Neural cell (in vitro differentiated cells): ENCODE results near the gene ARSI.

Experiments
- CTCF ChIP-seq: fragments of 450-650 bp; IDR thresholded peaks from 2 replicates; pipeline ENCODE4 v1.5.1; 2014; ENCODE audit warnings: antibody characterized with exemption, mild to moderate bottlenecking, moderate library complexity; ENCODE audit not compliant: poor library complexity, severe bottlenecking
- EP300 ChIP-seq: fragments of 450-650 bp; conservative IDR thresholded peaks from 2 replicates; pipeline ENCODE4 v1.6.1; 2014; ENCODE audit warnings: antibody characterized with exemption, mild to moderate bottlenecking, moderate library complexity; ENCODE audit not compliant: poor library complexity, severe bottlenecking
- EZH2 ChIP-seq: fragments of 200-600, 300-800 bp; shearing (Covaris generic), sonication (generic); IDR thresholded peaks from 2 replicates; pipeline ENCODE4 v1.6.1; 2014; ENCODE audit warnings: antibody characterized with exemption, low read length, borderline replicate concordance, mild to moderate bottlenecking; ENCODE audit not compliant: insufficient read depth, poor library complexity, severe bottlenecking
- MXI1 ChIP-seq: fragments of 450-650 bp; conservative IDR thresholded peaks from 2 replicates; pipeline ENCODE4 v1.6.1; 2014; ENCODE audit warnings: antibody characterized with exemption, mild to moderate bottlenecking; ENCODE audit not compliant: poor library complexity, severe bottlenecking
- POLR2AphosphoS5 ChIP-seq: IDR thresholded peaks from 2 replicates; pipeline ENCODE4 v1.6.1; 2012
- RAD21 ChIP-seq: fragments of 450-650 bp; conservative IDR thresholded peaks from 2 replicates; pipeline ENCODE4 v1.6.1; 2014; ENCODE audit warnings: antibody characterized with exemption, mild to moderate bottlenecking, moderate library complexity
- TAF1 ChIP-seq: IDR thresholded peaks from 2 replicates; pipeline ENCODE4 v1.6.1; 2012; ENCODE audit warnings: low read depth

DNA sequence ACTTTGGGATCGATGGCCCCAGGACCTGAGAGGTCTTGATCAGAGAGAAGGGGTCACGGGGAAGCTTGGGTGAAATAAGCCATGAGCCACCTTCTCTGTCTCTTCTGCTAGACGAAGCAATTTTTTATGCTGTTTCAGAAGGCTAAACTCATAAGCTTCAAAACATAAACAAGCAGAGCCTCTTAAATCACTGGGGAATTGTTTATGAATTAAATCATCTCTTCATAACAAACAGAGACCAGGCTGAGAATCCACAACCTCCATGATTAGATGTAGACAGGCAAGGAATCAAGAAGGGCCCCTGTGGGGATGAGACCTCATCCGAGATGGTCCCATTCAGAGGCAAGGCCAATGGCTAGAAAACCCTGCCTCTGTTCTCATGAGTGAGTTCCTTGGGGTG is 33.1 kb upstream of the ARSI start:
- TF ChIP-seq MXI1, result no peak
- TF ChIP-seq CTCF, result no peak
- TF ChIP-seq EP300, result no peak
- TF ChIP-seq POLR2AphosphoS5, result no peak
- TF ChIP-seq EZH2, result no peak
- TF ChIP-seq RAD21, result no peak
- no peak for TF ChIP-seq TAF1
